ENCODE results near the gene LNX1. TPM values are rescaled to one million over a fixed set of nuclear protein-coding genes. Genes with fewer than 3 reads are reported as not detected.

The LNX1 gene
- total and polyA plus RNA-seq, 9 of the 15 experiments (the other 6 are each of a cell fraction or from before 2014, with no cell fraction given) = 0.40 to 3.6 (median 2.2) TPM

DNA sequence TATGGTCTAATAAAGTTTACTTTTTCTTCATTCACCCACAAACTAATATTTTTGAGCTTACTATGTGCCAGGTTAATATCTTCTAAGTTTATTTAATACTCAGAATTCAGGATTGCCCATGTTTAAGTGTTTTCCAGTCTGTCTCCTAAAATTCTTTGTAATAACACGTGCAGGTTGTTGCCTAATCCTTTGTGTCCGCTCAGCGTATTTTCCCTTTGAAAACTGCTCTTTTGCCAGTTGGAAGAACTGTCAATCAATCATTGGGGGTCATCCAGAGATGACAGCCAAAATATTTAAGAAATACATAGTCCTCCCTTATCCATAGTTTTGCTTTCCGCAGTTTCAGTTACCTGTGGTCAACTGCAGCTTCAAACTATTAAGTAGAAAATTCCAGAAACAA lies 63.4 kb downstream of the LNX1 start:
- POLR2A ChIA-PET = no interaction called here
- CTCF ChIA-PET (ENCODE audit: low intra/inter-chr PET ratio) = interaction anchor here (0.7 kb wide), 1 partner anchor 331 kb away, joined by 3 read pairs; no protein-coding TSS in a partner anchor
- no peak for FAIRE-seq
- in situ Hi-C loops (cut with MboI) (no loop called here), intact Hi-C loops (cut with micrococcal nuclease) (no loop called here)
- no TSS peak for BruUV-seq (replicated peaks)
- H3K9me3 ChIP-seq (replicated peaks; ENCODE audit: control insufficient read depth, insufficient read depth, low read depth, low read length) = no peaks in the 10 kb centered on the region
- no peaks in the 10 kb centered on the region for H3K36me3 ChIP-seq (ENCODE audit: control insufficient read depth, insufficient read depth, low read length)
- no peaks in the 10 kb centered on the region for H3K9me1 ChIP-seq (ENCODE audit: control insufficient read depth, insufficient read depth, low read length)
- H3K27ac ChIP-seq (ENCODE audit: extremely low read depth, low read depth, low read length) = no peak overlapping the region
- peaks cover 2 to 22% of the 10 kb centered on the region in 2 experiments; a peak in 2 of 5 replicates for H3K27me3 ChIP-seq (ENCODE audit: control insufficient read depth in 2 of 2, insufficient read depth in 2 of 2, low read length in 2 of 2)
- WGBS (ENCODE audit: insufficient coverage, low coverage, missing lambda C conversion rate) = 3% methylated on average over 4 of the region's 4 CpGs
- TF ChIP-seq ZNF431 (CRISPR knock-in tag; IDR thresholded peaks at IDR 0.05) = no peak
- no peak for TF ChIP-seq HDAC3 (IDR thresholded peaks at IDR 0.05; ENCODE audit: borderline replicate concordance, partially characterized antibody)
- TF ChIP-seq ZNF175 (CRISPR knock-in tag; IDR thresholded peaks at IDR 0.05; ENCODE audit: low read depth) = no peak
- H3K79me2 ChIP-seq (ENCODE audit: control insufficient read depth, insufficient read depth, low read length) = no peaks in the 10 kb centered on the region
- ATAC-seq = no peak
- no peak overlapping the region for H3K4me3 ChIP-seq
- no peaks in the 10 kb centered on the region; the same call in 1 of the 2 replicates for H4K20me1 ChIP-seq (replicated peaks; ENCODE audit: control insufficient read depth, insufficient read depth, low read length)
- H3K4me2 ChIP-seq (ENCODE audit: insufficient read depth, low read length) = no peak overlapping the region
- DNase-seq (ENCODE audit: extremely low read depth in 1 of 4, low spot score in 3 of 4) = no peak
- no peaks in the 10 kb centered on the region for H3K4me1 ChIP-seq (replicated peaks in 1 of 2; ENCODE audit: control insufficient read depth in 2 of 2, insufficient read depth in 2 of 2, low read length in 2 of 2)
- H2AFZ ChIP-seq (ENCODE audit: low read depth, low read length) = no peak overlapping the region
- no peak overlapping the region for H3K9ac ChIP-seq (ENCODE audit: insufficient read depth in 1 of 2, low read depth in 2 of 2, low read length in 2 of 2)

DNA sequence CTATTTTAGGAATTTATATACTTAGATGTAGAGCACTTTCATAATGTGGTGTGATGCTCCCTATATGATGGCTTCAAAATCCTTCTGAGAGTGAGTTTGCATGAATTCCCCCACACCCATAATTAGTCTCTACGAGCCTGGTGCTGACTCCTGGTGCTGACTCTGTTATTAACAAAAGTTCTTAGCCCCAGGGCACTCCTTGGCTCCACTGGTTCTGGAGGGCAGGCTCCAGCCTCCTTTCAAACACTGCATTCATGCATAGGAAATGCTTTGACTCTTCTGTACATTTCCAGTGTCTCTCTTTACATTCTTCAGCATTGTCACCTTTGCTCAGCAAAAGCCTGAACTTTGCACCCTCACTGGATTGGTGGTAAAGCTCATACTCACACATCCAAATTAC lies 64.0 kb downstream of the LNX1 start:
- 0% methylated on average over 1 of the region's 1 CpG for WGBS (ENCODE audit: insufficient coverage, low coverage, missing lambda C conversion rate)
- in situ Hi-C loops (cut with MboI) = no loop called here
- TF ChIP-seq SNIP1 (IDR thresholded peaks at IDR 0.05; ENCODE audit: low read depth) = no peak
- TF ChIP-seq ZNF174 (CRISPR knock-in tag; IDR thresholded peaks at IDR 0.05) = no peak
- no peak for TF ChIP-seq BDP1 (IDR thresholded peaks at IDR 0.05; ENCODE audit: insufficient read depth, insufficient read length)
- no peak for TF ChIP-seq RHOXF2B (CRISPR knock-in tag; conservative IDR thresholded peaks at IDR 0.05)
- TF ChIP-seq MEF2D (tag; conservative IDR thresholded peaks at IDR 0.05; ENCODE audit: low read depth) = no peak
- no peak for TF ChIP-seq MAFK (IDR thresholded peaks at IDR 0.05; ENCODE audit: low read length)
- TF ChIP-seq PYGO2 (tag; IDR thresholded peaks at IDR 0.05) = no peak
- TF ChIP-seq SMAD3 (CRISPR knock-in tag; conservative IDR thresholded peaks at IDR 0.05) = no peak
- Histone ChIP-seq H3K9me3 (replicated peaks; ENCODE audit: control insufficient read depth, insufficient read depth, low read depth, low read length) (no peaks in the 10 kb centered on the region), H4K20me1 (replicated peaks; ENCODE audit: control insufficient read depth, insufficient read depth, low read length) (no peaks in the 10 kb centered on the region; the same call in 1 of the 2 replicates), H3K27me3 (ENCODE audit: control insufficient read depth in 2 of 2, insufficient read depth in 2 of 2, low read length in 2 of 2) (peaks cover 0 to 17% of the 10 kb centered on the region in 2 experiments; a peak in 2 of 5 replicates), H3K4me3 (no peak overlapping the region), H3K4me2 (ENCODE audit: insufficient read depth, low read length) (no peak overlapping the region), H3K36me3 (ENCODE audit: control insufficient read depth, insufficient read depth, low read length) (no peaks in the 10 kb centered on the region), H3K79me2 (ENCODE audit: control insufficient read depth, insufficient read depth, low read length) (no peaks in the 10 kb centered on the region), H3K9me1 (ENCODE audit: control insufficient read depth, insufficient read depth, low read length) (no peaks in the 10 kb centered on the region), H3K27ac (ENCODE audit: extremely low read depth, low read depth, low read length) (no peak overlapping the region), H3K4me1 (replicated peaks in 1 of 2; ENCODE audit: control insufficient read depth in 2 of 2, insufficient read depth in 2 of 2, low read length in 2 of 2) (no peaks in the 10 kb centered on the region), H2AFZ (ENCODE audit: low read depth, low read length) (no peak overlapping the region), H3K9ac (ENCODE audit: insufficient read depth in 1 of 2, low read depth in 2 of 2, low read length in 2 of 2) (no peak overlapping the region)
- DNase-seq (ENCODE audit: extremely low read depth in 1 of 4, low spot score in 3 of 4) (no peak), ATAC-seq (no peak), FAIRE-seq (no peak)
- ChIA-PET POLR2A (no interaction called here), CTCF (ENCODE audit: low intra/inter-chr PET ratio) (no interaction called here)
- intact Hi-C loops (cut with micrococcal nuclease) = no loop called here
- no TSS peak for BruUV-seq (replicated peaks)
